HG03066 (cell line): ENCODE results near the gene MTF2.
"Not testable (repeated sequence)": the region's sequence is repeated elsewhere in the genome, so short reads cannot be mapped to it uniquely, and the experiment has no call there.

Source experiments
- ATAC-seq: cut with Tn5 transposase; IDR thresholded peaks from one replicate; pipeline ENCODE4 v1.9.1; 2021; ENCODE audit warnings: low read depth; ENCODE audit not compliant: unreplicated experiment

Gene MTF2

GRCh38 chr1:93078986-93079654 lies at the start of gene MTF2:
MTF2 (plus strand) TSS chr1:93079283; CDS start chr1:93079527, 244 bp downstream.
- ATAC-seq, result peak; percentile 64

- no peak for ATAC-seq
Measured at GRCh38 chr1:93029317-93029716, 49.8 kb upstream of the MTF2 start.

- not testable (repeated sequence) for ATAC-seq
Measured at GRCh38 chr1:93030191-93030590, 48.9 kb upstream of the MTF2 start.

- no peak for ATAC-seq
Measured at GRCh38 chr1:93031711-93032110, 47.4 kb upstream of the MTF2 start.

DNA sequence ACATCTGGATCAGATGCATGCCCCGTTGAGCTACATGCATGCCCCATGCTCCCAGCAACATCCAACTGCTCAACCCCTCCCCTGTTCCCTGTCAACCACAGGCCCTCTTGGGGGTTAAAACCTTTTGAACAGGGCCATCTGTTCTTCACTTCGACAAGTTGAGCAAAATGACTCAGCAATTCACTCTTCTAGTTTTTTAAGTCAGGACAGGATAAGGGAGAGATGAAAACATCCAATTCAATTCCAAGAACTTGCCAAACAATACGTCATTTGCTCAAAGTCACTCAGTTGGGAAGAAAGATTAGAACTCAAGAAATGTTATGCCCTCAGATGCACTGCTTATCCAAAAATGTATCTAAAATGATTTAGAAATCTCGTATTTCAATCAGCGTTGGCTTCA lies 46.1 kb upstream of the MTF2 start:
- ATAC-seq, result no peak

DNA sequence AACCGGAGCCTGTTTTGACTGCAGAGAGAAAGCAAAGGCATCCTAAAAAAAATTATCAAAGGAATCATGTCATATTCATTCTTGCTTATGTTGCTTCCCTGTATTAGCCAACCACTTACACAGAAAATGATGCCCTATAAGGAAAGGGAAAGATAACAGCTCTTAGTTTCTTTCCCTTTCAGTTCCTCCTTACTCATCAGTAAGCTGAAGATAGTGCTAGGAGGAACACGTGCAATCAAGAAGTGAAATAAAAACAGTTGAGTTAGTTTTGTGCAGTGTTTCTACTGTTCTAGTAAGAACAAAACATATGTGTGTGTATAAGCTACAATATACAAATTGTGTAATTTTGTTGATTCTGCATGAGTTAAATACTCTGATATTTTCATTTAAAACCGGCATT lies 45.3 kb upstream of the MTF2 start:
- ATAC-seq, result peak; percentile 75

- no peak for ATAC-seq
Measured at GRCh38 chr1:93034397-93034796, 44.7 kb upstream of the MTF2 start.

DNA sequence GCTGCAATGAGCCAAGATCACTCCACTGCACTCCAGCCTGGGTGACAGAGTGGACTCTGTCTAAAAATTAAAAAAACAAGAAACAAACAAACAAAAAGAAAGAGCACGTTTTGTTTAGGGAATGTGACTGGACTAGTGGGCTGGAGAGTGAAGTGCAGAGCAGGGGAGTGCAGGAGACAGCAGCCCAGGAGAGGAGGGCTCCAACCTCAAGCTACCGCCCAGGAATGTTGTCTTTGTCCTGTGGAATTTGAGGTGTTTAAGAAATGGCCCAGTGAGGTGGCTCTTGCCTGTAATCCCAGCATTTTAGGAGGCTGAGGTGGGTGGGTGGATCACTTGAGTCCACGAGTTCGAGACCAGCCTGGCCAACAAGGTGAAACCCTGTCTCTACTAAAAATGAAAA lies 42.4 kb upstream of the MTF2 start:
- ATAC-seq, result no peak

DNA sequence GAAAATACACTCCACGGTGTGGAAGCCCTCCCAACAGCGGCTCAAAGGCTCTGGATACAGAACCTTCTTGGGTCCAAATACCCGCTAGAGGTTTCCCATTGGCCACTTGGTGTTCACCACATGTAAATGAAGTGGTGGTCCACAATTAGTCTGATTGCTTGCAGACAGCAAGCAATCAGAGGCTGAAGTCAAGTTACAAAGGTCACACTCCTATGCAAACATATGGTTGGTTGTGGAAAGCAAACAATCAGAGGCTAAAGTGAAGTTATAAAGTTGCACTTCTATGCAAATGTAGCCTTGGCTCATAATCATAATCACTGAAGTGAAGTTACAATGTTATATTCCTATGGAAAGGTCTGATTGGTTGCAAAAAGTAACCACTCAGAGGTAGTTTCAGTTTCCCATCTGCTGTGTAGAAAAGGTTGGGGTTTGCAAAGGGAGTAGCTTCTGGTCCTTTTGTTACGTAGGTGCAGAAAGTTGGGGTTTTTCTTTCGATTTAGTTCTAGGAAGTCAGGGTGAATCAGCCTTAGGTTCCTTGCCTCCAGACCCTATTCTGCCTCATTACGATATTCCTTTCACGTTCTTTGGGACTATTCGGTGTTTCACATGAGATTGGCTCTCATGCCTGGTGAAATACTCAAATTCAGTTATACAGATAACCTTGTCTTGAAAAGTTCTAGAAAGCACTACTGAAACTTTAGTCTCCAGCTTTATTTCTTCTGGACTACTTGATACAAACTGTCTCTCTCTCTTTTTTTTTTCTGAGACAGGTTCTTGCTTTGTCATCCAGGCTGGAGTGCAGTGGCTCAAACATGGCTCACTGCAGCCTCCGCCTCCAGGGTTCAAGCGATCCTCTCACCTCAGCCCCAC lies 36.7 kb upstream of the MTF2 start:
- ATAC-seq, result peak; percentile 94

- no peak for ATAC-seq
Measured at GRCh38 chr1:93043057-93043557, 36.0 kb upstream of the MTF2 start.

DNA sequence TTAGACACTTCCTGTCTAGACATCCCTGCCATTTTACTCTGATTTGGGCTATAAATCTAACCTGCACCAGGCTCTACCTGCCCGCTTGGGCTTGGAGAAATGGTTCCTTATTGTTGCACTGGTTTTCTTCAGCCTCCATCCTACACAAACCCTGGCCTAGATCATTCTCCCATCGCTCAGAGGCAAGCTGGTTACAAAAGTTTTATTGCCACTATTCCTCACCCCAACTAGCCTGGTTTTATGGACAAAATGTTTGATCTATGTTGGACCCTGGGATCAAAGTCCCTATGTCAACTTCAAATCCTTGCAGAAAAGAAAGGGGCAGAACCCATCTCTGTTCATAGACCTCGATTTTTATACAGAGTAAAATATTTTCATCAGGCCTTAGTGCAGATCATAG lies 31.5 kb upstream of the MTF2 start:
- no peak for ATAC-seq

DNA sequence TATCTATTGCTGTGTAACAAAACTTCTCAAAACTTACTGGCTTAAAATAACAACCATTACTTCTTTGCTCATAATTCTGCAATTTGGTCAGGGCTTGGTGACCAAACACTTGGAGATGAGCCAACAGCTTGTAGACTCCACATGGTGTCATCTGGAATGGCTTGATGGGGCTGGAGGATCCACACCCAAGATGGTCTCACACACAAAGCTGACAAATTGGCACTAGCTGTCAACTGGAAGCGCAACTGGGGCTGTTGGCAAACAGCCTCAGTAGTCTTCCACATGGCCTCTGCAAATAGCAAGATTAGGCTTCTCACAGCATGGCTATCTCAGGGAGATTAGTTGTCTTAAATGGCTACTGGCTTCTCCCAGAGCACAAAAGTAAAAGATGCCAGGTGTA lies 27.1 kb upstream of the MTF2 start:
- ATAC-seq, result no peak

- no peak for ATAC-seq
Measured at GRCh38 chr1:93056214-93056613, 22.9 kb upstream of the MTF2 start.

DNA sequence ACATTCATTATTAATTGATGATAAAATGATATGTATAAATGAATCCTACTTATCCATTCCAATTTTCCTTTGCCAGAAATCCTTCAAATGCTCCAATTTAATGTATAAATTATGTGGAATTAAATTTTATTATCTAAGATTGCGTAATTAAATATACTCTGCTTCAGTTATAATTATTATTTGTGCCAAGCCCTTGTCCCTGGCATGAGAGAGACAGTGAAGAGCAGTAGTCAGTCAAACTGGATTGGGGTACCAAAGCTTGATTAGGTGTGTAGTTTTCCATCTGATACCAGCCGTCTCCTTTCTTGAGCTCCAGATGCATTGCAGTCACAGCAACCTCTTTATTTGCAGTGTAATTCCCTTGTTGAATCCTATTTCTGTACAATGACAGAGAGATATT lies 22.4 kb upstream of the MTF2 start:
- ATAC-seq, result no peak

GRCh38 chr1:93061895-93062792 lies 16.9 kb upstream of the MTF2 start:
- ATAC-seq, result no peak

DNA sequence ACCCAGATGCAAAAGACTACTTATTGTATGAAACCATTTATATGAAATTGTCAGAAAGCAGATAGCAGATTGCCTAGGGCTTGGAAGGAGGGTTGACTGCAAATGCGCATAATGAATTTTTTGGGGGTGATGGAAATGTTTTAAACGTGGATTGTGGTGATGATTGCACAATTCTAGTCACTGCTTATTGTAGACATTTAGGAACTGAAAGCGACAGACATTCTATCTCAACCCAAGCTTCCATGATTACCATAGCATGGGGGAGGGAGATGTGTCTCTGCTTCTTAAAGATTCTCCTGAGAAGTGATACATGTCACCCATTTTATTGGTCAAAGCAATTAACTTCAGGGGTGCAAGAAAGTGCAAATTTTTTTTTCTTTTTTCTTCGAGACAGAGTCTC lies 2.8 kb upstream of the MTF2 start:
- ATAC-seq, result no peak

- ATAC-seq, result no peak
Measured at GRCh38 chr1:93078203-93078602, 880 bp upstream of the MTF2 start.

DNA sequence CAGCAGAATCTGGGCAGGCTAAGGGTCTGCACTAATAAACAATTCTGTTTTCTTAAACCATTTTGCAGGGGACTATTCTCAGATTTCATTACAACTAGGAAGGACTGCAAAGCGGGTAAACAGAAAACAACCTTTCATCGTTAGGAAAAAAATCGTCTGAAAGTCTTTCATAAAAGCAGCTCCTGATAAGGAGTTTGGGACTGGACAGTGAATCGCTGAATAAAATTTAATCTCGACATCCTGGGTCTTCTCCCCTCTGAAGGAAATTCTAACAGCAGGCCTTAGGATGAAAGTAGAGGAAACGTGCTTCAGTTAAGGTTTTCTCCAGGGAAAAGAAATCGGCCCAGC lies 471 bp upstream of the MTF2 start:
- no peak for ATAC-seq

GRCh38 chr1:93079685-93080141 lies 630 bp downstream of the MTF2 start:
- no peak for ATAC-seq

GRCh38 chr1:93080179-93080823 lies 1.2 kb downstream of the MTF2 start:
- peak; percentile 72 for ATAC-seq
